HT-29 (cell line): Measurements from ENCODE around the gene MAGEF1. TPM values are rescaled to one million over a fixed set of nuclear protein-coding genes. Genes with fewer than 3 reads are reported as not detected.
"Not testable (repeated sequence)": the region's sequence is repeated elsewhere in the genome, so short reads cannot be mapped to it uniquely, and the experiment has no call there.

Source experiments
- DNase-seq: peaks from one replicate; pipeline ENCODE4 v3.0.0-alpha.2; 2015; ENCODE audit warnings: low spot score
- total RNA-seq: library from RNA; depleted of rRNA; stranded (reverse); fragments of >200 nt; shearing (Covaris generic); gene quantifications from 2 replicates; pipeline ENCODE4 v1.2.3, GENCODE V29; 2014

MAGEF1 gene
- total RNA-seq, 1 experiment from 2014 or later = 33.8 TPM

DNA sequence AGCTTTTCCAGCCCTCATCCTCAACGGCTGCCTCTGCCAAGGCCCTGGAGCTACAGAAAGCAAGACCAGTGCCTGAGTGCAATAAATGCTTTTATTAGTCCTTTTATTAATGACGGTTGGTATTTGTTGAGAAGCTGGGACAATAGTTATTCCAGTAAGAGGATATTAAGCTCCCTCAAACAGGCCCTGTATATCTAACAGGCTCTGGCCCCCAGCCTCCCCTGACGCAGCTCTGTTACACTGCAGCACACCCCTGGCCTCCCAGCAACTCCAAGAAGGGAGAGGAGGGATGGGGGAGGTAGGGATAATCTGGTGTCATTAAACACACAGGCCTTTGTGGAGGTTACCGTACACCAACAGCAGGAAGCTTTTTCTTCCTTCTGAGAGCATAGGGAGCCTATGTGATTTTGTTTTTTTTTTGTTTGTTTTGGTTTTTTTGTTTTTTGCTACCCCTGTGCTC is 30.8 kb upstream of the MAGEF1 start:
- DNase-seq = no peak

DNA sequence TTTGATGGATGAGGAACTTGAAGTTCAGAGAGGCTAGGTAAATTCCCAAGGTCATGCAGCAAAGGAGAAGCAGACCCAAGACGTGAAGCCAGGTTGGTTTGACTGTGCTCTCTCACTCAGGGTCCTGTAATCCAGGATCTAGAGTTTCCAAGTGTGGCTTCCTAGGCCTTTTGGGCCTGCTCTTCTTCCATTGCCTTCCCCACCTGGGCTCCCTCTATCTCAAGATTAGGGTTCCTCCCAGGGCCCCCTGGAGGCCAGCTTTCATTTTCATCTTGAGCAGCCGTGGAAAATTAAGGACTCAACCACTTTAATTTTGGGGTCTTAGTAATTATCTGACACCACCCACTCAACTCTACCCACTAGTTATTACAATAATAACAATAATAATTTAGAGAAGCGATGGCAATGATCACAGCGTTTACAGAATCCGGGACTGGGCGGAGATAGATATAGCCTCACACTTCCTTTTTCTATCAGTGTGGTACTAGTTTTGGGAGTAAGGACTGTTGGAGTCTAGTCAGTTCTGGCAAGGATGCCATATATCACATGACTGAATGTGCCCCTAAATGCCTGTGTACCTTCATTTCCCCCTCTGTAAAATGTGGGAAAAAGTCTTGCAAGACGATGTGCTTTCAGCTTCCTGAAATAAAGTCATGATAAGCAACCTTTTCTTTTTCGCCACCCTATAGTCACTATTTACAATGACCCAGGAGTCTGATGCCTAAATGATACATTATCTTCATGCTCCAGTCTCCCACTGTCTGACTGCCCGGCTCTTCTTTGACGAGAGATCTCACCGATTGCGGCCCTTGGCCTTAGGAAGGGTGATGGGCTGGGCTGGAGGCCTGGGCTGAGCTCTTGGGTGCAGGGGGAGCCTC is 30.2 kb upstream of the MAGEF1 start:
- no peak for DNase-seq

DNA sequence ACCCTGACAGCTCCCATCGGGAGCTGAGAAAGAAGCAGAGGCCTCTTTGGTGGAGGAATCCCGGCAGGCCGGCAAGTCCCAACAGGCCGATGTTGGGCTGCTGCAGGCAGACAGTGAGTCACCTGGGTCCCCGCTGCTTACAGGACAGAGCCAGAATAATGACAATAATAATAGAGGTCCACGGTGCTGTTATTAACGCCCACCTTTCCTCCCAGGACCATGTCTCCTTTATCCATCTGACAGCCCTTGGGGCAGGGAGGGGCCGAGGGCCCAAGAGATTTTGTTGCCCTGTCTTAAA is 29.3 kb upstream of the MAGEF1 start:
- no peak for DNase-seq

DNA sequence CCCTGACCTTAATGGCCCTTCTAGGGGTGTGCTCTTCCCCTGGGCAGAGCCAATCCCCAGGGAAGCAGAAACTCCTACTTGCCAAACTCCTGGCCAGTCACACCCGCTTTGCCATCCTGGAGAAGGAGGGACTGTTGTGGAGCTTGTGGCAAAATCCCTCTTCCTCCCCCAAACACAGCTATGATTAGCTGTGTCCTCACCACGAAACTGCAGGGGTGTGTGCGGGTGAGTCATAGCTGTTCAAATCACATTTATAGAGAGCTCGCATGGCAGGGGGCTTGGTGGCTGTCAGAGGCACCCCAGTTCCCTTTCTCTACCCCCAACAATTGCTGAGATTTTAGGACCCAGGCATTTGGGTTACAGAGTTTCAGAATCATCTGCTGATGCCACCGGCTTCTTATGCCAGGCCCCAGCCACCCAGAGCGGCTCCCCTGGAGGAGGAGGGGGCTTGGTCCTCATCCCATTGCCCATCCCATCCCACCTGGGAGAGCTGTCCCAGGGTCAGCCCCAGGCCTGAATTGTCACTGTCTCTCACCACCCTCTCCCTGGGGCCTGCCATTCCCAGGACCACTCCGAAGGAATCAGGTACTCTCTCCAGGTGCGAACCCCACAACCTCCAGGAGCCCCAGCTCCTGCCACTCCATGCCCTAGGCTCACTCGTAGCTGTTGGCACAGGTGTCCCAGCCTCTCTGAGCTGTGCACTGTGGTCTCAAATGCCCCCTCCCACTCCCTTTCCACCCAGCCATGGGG is 28.8 kb upstream of the MAGEF1 start:
- no peak for DNase-seq

DNA sequence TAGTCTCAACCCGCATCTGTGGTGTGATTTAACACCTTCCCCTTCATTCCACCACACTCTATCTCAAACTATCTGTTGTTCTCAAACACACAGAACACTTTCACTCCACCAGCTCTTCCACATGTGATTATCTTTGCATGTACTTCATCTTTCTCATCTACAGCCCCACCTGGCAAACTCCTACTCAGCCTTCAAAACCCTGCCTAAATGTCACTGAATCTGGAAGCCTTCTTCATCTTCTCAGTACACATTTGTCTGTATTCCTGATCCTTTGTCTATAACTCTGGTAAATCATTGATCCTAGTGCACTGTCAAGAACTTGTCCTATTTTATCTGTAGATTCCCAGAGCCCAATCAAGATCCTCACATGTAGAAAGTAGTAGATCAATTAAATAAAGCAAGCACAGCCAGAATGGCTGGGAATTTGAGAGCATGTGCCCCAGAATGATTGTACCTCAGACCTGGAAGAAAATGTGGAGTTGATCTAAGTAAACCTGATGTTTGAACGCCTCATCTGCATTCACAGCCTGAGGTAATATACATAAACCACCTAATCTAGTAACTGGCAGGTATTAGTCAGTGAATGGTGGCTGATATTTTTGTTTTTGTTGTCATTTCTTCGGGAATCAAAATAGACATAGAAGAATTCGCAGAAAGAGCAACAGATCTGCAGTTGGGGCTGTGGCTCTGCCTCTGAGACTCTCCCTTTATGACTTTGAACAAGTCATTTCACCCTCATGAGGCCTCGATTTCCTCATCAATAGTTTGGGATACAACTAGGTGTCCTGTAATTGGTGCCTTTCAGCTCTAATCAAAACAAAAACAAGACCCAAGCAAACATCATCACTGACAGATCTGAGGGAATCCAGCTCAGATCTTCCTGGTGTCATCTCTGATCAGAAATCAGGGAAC is 28.0 kb upstream of the MAGEF1 start:
- no peak for DNase-seq

DNA sequence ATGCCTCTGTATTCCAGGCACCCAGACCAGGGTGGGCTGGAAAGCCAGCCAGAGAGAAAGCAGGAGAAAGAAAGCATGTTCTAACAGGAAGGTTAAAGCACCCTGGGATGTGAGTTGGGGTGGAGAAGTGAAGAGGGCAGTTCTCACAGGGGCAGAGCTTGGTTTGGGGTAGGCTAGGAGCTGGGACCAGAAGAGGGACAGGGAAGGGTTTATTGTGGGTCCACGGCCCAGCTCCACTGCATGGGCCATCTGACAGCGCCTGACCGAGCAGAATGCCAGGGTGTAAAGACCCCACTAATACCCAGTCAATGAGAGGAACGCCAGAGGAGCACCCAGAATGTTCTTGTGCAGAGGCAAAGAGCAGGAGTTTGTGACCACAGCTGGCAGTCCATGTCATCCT is 27.1 kb upstream of the MAGEF1 start:
- no peak for DNase-seq

DNA sequence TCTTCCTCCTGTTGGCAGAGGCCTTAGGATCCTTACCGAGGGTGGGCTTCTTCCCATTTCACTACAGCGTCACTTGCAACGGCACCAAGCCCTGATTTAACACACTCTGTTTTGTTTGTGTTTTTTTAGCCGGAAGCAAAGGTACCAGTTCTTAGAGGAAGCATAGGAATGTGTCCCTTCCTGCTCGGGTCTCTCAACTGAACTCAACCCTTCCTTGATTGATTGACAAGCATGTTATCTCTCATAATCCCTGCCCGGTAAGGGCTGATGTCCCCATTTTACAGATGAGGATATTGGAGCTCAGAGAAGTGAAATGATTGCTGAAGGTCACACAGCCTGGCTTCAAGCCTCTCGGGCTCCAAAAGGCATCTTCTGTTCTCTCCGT is 26.6 kb upstream of the MAGEF1 start:
- no peak for DNase-seq

DNA sequence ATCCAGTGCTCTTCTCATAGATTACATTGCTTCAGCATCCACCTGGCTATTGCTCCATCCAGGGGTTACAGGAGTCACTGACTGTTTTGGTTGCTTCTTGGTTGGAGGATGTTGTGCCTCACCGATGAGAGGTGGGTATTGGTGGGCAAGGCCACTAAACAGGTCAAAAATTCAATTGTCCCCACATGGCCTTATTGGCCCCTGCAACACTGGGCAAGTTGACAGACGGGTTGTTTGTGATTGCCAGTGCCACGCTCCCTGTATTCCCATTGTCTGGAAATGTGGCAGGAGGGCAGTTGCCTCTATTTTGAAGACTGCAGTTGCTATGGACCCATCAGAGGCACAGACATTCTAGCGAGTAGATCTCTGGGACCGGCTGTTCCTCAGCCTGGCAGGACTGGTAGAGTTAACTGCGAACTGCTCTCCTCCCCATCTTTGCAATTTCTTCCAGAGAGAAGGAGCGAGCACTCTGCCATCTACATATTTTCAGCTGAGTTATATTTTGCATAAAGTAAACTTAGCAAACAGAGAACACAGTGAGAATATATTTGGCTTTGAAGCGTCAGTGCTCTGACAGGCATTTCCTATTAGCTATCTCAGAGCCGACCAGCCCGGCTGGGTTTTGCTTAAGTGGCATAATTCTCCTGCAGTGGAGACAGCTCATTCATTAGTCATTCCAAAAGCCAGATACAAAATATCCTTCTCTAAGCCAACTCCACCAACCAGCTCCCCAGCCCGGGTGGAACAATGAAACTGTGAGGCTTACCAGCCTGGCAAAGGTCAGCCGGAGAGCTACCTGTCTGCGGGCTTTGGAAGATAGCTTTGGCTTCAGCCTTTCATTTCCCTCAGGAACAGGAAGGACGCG is 26.0 kb upstream of the MAGEF1 start:
- peak; percentile 44 for DNase-seq

DNA sequence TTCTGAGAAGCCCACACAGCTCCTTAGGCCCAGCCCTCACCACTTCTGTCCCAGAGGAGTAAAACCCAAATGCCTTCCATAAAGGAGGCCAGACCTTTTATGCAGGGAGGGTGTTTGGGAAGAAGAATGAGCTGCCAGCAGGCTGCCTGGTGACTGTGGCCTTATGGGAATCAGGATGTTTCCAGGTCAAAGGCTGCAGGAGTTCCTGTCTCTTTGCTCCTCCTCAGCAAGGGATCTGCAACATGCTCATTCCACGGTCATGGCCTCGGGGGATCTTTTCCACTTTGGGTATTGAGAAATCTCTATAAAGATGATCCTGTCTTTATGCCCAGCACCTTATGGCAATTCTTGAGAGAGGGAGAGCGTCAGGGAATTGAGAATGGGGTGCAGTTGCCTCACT is 25.2 kb upstream of the MAGEF1 start:
- DNase-seq = no peak

DNA sequence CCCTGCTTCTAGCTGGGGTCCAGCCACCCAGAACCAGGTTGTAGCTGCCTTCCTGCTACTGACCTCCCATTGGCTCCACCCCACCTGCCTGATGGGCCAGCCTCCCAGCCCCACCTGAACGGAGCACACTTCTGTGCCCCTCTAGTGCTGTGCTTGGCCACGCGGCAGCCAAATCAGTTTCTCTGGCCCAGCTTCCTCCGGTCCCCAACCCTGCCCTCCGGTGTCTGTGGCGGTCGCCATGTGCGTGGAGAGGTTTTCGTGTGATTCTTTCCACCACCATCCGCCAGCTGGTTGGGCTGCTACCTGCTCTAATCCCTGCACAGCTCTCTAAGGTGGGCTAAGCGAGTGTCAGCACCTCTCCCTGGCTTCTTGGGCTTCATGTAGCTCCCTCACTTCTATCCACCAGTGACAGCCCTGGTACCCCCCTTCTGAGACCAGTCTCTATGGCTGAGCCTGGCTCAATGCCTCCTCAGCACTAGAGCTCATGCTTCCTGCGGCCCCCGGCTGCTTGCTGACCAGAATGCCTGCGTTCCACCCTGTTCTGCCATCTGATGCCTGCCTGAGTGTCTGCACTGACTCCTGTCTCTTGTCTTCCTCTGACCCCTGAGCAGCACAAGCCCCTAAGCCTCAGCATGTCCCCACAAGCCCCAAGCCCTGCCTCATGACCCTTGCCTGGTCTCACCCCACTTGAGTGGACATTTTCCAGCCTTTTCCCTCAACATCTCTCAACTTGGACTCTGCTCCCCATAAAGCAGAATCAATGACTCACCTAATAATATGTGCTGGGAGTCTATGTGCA is 23.2 kb upstream of the MAGEF1 start:
- peak; percentile 24 for DNase-seq

DNA sequence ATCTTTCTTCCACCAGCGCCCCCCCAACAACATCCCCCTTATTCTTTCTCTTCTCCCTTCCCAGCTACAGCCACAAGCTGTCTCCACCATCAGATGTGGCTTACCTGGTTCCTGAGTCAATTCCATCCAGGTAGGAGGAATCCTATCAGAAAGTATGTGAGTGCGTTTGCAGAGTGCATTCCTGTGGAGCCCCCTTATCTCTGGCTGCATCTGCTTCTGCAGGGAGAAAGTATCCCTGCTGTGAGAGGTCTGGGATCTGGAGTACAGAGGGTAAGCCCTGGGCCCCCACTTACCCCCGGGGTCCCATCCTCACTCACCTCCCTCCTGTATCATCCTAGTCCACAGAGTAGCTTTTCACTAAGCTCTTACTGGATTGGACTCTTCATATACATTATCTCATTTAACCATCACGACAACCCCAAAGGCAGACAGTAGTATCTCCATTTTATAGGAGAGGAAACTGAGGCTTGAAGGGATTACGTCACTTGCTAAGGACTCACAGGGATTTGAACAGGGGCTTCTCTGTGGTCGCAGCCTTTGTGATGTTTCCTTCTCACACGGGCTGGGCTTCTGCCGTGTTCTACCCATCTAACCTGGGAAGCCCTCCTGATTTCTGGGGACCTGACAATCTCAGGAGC is 22.2 kb upstream of the MAGEF1 start:
- no peak for DNase-seq

DNA sequence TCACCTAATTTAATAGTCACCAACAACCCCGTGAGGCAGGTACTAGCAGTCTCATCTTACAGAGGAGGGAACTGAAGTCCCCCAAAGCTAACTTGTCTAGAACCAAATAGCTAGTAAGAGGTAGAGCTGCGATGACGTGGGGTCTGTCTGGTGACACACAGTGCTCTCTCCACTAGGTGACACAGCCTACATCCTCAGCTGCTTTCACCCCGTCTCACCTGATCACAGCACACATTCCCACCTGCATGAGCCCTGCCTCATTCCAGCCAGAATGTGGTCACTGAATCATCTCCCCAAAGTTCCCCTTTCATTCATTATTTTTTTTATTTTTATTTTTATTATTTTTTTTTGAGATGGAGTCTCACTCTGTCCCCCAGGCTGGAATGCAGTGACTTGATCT is 21.3 kb upstream of the MAGEF1 start:
- DNase-seq = no peak

DNA sequence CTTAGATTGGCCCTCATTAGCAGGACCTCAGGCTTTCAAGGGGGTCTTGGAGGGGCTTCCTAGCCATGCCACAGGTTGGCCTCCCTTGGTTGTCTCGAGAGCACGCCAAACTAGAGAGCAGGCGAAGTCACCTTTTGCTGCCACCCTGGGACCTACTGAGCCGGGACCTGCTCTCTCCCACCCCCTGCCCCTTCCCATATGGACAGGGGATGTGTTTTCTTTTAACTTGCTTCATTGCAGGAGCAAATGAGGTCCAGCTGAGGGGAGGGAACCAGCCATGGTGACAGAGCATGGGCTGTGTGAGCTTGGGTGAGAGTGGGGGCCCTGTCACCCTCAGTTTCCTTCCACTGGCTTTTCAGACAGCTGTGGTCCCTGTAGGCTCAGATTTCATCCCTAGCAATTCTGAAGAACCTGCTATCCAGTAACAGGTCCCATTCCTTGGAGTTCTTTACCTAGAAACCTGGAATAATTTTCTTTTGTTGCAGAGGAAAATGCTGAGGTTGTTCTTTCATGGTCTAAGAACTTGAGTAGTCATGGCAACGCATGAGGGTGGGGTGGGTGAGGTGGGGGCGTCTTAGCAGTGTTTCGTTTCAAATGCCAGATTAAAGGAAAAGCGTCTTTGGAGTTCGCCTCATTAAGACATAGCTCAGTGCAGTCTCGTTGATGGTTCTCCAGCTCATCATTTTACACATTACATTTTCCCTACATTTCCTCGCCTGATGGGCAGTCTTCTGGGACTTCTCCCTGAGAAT is 20.1 kb upstream of the MAGEF1 start:
- DNase-seq = no peak

DNA sequence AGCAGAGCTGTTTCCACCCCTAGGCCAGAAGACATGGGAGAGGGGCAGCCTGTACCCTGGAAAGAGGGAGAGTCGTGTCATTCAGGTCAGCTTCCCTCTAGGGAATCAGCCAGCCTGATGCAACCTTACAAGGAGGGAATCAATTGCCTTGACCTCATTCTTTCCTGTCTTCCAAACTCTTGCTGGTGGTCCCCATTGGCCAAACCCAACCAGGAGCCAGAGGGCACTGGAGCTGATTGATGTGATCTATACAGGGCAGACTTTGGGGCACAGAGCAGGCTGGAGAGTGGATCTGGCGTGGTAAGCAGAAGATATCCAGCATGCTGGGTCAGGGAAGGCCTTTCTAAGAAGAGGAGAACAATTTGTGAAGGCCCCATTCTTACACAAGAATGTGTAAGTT is 19.1 kb upstream of the MAGEF1 start:
- DNase-seq = no peak

DNA sequence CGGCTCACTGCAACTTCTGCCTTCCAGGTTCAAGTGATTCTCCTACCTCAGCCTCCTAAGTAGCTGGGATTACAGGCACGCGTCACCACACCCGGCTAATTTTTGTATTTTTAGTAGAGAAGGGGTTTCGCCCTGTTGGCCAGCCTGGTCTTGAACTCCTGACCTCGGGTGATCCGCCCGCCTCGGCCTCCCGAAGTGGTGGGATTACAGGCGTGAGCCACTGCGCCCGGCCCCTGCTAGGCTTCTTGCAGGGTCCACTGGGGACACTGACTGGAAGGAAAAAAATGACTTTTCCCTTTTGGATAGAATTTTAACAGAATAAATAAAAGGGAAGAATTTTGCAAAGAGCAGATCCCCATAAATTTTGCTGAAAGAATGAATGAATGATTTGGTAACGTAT is 17.3 kb upstream of the MAGEF1 start:
- DNase-seq = not testable (repeated sequence)

DNA sequence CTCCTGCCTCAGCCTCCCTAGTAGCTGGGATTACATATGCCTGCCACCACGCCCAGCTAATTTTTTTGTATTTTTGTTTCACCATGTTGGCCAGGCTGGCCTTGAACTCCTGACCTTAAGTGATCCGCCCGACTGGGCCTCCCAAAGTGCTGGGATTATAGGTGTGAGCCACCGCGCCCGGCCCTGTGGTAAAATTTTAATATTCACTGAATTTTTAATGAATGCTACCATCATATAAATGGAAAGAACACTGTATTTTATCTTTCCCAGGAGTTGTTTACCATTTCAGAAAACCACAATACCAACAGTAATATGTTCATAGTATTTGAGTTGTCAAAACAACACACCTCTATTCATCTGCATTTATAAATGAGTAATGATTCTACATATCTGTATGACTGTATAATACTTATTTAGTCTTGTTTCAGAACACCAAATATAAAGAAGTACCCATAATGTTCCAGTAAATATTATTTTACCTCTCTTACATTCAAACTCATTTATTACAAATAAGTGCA is 16.2 kb upstream of the MAGEF1 start:
- DNase-seq = no peak

DNA sequence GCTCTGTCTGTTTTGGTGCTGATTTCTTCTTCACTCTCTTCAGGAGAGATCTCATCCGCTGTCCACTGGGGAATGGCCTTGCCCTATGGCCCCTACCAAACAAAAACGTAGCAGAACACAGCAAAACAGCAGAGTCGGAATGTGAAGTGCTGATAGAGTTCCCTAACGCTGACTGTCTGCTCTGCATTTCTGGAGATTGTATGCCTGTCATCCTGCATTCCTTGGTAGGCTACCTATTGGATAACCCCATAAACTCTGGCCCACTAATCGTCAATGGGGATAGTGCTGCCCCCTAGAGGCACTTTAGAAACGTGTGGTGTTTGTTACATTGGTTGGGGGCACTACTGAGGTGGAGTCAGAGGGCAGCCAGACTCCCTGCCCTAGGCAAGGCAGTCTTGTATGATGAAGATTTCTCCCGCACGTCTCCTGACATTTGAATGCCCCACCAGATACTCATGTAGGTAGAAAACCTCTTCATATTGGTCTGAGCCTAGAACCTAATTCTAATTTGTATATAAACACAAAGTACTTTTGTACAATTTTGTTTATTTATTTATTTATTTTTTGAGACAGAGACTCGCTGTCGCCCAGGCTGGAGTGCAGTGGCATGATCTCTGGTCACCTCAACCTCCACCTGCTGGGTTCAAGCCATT is 15.6 kb upstream of the MAGEF1 start:
- DNase-seq = peak; percentile 94

DNA sequence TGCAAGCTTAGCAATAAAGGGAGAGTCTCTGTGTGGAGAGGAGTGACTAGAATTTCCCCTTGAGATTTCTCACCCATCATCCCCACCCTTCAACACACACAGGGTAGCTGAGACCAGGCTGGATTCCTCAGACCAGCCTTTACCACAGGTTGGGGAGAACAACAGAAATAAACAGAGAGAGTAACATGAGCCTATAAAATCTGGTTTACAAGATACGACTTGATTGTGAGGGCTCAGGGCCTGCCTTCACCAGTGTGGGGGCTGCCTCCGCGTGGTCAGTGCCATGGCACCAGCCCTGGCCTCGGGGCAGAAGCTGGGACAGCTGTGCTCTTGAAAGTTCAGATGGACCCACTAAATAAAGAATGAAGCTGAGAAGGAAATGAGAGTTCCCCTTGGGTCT is 14.6 kb upstream of the MAGEF1 start:
- no peak for DNase-seq
